RWPE1 (cell line): Measurements from ENCODE around the gene GRID1.

Experiments used
- CTCF ChIA-PET: fragments of 350-600 bp; sonication (Branson Sonifier 250); formaldehyde crosslinking; extraction: SDS; loops from one replicate; lab custom pipeline; 2021; lab: Yijun Ruan, JAX
- POLR2A ChIA-PET: fragments of 400-600 bp; formaldehyde crosslinking; extraction: SDS; loops from one replicate; lab custom pipeline; 2020; ENCODE audit warnings: antibody characterized with exemption; ENCODE audit not compliant: low non-redundant PET; lab: Yijun Ruan, JAX
- DNase-seq: peaks from one replicate; pipeline ENCODE4 v3.0.0; 2012; ENCODE audit warnings: low spot score
- H3K27ac ChIP-seq: fragments of 450-650 bp; 2 replicates; pipeline ENCODE4 v1.5.1; 2017
- CTCF ChIP-seq: fragments of 450-650 bp; conservative IDR thresholded peaks from 2 replicates; pipeline ENCODE4 v1.5.1; 2017; ENCODE audit warnings: low read depth, mild to moderate bottlenecking

Gene GRID1

GRCh38 chr10:85611093-85611740 lies 755.4 kb downstream of the GRID1 start:
- TF ChIP-seq CTCF = no peak
- CTCF ChIA-PET = interaction anchor here (0.7 kb wide), 1 partner anchor 489 kb away, joined by 3 read pairs; no protein-coding TSS in a partner anchor
- POLR2A ChIA-PET = no interaction called here
- no peak overlapping the region for H3K27ac ChIP-seq
- no peak for DNase-seq

GRCh38 chr10:85610381-85611092 lies 756.1 kb downstream of the GRID1 start:
- no peak for DNase-seq
- POLR2A ChIA-PET = no interaction called here
- no peak overlapping the region for H3K27ac ChIP-seq
- CTCF ChIA-PET = interaction anchor here (0.7 kb wide), 1 partner anchor 490 kb away, joined by 3 read pairs; no protein-coding TSS in a partner anchor
- TF ChIP-seq CTCF = no peak

- no peak for DNase-seq
- POLR2A ChIA-PET = no interaction called here
- CTCF ChIA-PET = no interaction called here
- TF ChIP-seq CTCF = no peak
- no peak overlapping the region for H3K27ac ChIP-seq
These were observed 757.1 kb downstream of the GRID1 start for GRCh38 chr10:85609509-85609908.

GRCh38 chr10:85608706-85609105 lies 757.9 kb downstream of the GRID1 start:
- no peak overlapping the region for H3K27ac ChIP-seq
- TF ChIP-seq CTCF = no peak
- CTCF ChIA-PET = no interaction called here
- POLR2A ChIA-PET = no interaction called here
- no peak for DNase-seq

GRCh38 chr10:85607043-85607695 lies 759.4 kb downstream of the GRID1 start:
- TF ChIP-seq CTCF = no peak
- no peak overlapping the region for H3K27ac ChIP-seq
- no peak for DNase-seq
- ChIA-PET CTCF (no interaction called here), POLR2A (no interaction called here)

- no peak for TF ChIP-seq CTCF
- ChIA-PET POLR2A (no interaction called here), CTCF (no interaction called here)
- no peak for DNase-seq
- no peak overlapping the region for H3K27ac ChIP-seq
These were observed 760.2 kb downstream of the GRID1 start for GRCh38 chr10:85606401-85606800.
